CD4-positive, alpha-beta T cell (primary cell): ENCODE data around the gene TMCO4. TPM values are rescaled to one million over a fixed set of nuclear protein-coding genes. Genes with fewer than 3 reads are reported as not detected.

Experiments
- ATAC-seq: fragments of 200-7000 bp; cut with Tn5 transposase; one replicate; pipeline ENCODE4 v1.10.0; 2022; ENCODE audit warnings: mild to moderate bottlenecking; ENCODE audit not compliant: poor library complexity
- CTCF ChIA-PET: fragments of 350-600 bp; sonication (Branson Sonifier 250); formaldehyde crosslinking; loops from one replicate; lab custom pipeline; 2021; ENCODE audit warnings: antibody characterized with exemption, inconsistent platforms; lab: Charles Lee
- POLR2A ChIA-PET: fragments of 350-600 bp; sonication (Branson Sonifier 250); formaldehyde crosslinking; loops from one replicate; lab custom pipeline; 2021; ENCODE audit warnings: antibody characterized with exemption, inconsistent platforms; lab: Charles Lee
- DNase-seq, 14 experiments: peaks; one replicate each; pipeline ENCODE4 v3.0.0-alpha.2; 2013 to 2020; ENCODE audit warnings: mixed read lengths in 2 of 14
- H3K27ac ChIP-seq, 2 donors: one replicate each; pipeline versions ENCODE4 v1.5.1 to v1.7.0; 2013; ENCODE audit warnings: low read length in 2 of 2, low read depth in 1 of 2, mild to moderate bottlenecking in 1 of 2
- H3K27me3 ChIP-seq, 2 experiments: 1 replicate in 1 of 2; 2 replicates in 1 of 2; pipeline versions ENCODE4 v1.6.1 to v1.7.0; 2013; ENCODE audit warnings: low read length in 2 of 2, control low read depth in 1 of 2, mild to moderate bottlenecking in 1 of 2, moderate library complexity in 1 of 2; ENCODE audit not compliant: insufficient read depth in 2 of 2, control insufficient read depth in 1 of 2
- H3K36me3 ChIP-seq: one replicate; pipeline ENCODE4 v1.6.1; 2013; ENCODE audit warnings: low read length, control low read depth; ENCODE audit not compliant: insufficient read depth
- H3K4me1 ChIP-seq: one replicate; pipeline ENCODE4 v1.6.1; 2013; ENCODE audit warnings: low read length, control low read depth; ENCODE audit not compliant: insufficient read depth
- H3K4me3 ChIP-seq: one replicate; pipeline ENCODE4 v1.5.1; 2013; ENCODE audit warnings: mild to moderate bottlenecking, low read length, moderate library complexity
- H3K9me3 ChIP-seq, 2 experiments: 1 replicate in 1 of 2; 2 replicates in 1 of 2; pipeline versions ENCODE4 v1.6.1 to v1.7.0; 2013; ENCODE audit warnings: low read length in 2 of 2, mild to moderate bottlenecking in 2 of 2, control low read depth in 1 of 2, moderate library complexity in 1 of 2; ENCODE audit not compliant: control insufficient read depth in 1 of 2, insufficient read depth in 1 of 2
- H3K27ac Mint-ChIP-seq: one replicate; pipeline ENCODE4 v1.8.0; 2020; ENCODE audit warnings: mixed read lengths
- H3K27me3 Mint-ChIP-seq: one replicate; pipeline ENCODE4 v1.8.0; 2021; ENCODE audit warnings: mixed read lengths
- H3K36me3 Mint-ChIP-seq: one replicate; pipeline ENCODE4 v1.8.0; 2021; ENCODE audit warnings: low read depth, mixed read lengths
- H3K4me1 Mint-ChIP-seq: one replicate; pipeline ENCODE4 v1.8.0; 2021; ENCODE audit warnings: low read depth, mixed read lengths
- H3K4me3 Mint-ChIP-seq: one replicate; pipeline ENCODE4 v1.8.0; 2020; ENCODE audit warnings: mild to moderate bottlenecking, mixed read lengths
- H3K9me3 Mint-ChIP-seq: one replicate; pipeline ENCODE4 v1.8.0; 2020; ENCODE audit warnings: mixed read lengths
- intact Hi-C, 2 experiments: fragments of 100-400 bp; cut with DNase I in 1 of 2; cut with micrococcal nuclease in 1 of 2; formaldehyde crosslinking; loops; one replicate each; pipeline versions ENCODE4 v1.15.1 to v1.9.0; 2023 to 2025; cut with DNase I, micrococcal nuclease
- total RNA-seq, 174 experiments: library from RNA in 2 of 174; stranded (reverse) in 2 of 174; gene quantifications; one replicate each; pipeline ENCODE4 v1.2.3 and lab custom pipeline; 2021 to 2026
- TF ChIP-seq, protein P1 (sequence below): fragments of 200-600 bp; IDR thresholded peaks from one replicate; pipeline ENCODE4 v1.8.0; 2022; ENCODE audit warnings: antibody characterized with exemption, mild to moderate bottlenecking

The TMCO4 gene
- total RNA-seq, 2 experiments from 2014 or later: 12.4 to 13.9 TPM

- no peaks in the 10 kb centered on the region for H3K9me3 Mint-ChIP-seq
- DNase-seq (no peak), ATAC-seq (no peak)
- H3K4me3 Mint-ChIP-seq: no peak overlapping the region
- H3K27me3 Mint-ChIP-seq: no peaks in the 10 kb centered on the region
- Histone ChIP-seq H3K36me3 (peaks cover 24% of the 10 kb centered on the region), H3K27ac (no peak overlapping the region), H3K27me3 (no peaks in the 10 kb centered on the region), H3K4me3 (no peak overlapping the region), H3K4me1 (peaks cover 20% of the 10 kb centered on the region), H3K9me3 (no peaks in the 10 kb centered on the region)
- H3K27ac Mint-ChIP-seq: no peak overlapping the region
- TF ChIP-seq, protein P1, sequence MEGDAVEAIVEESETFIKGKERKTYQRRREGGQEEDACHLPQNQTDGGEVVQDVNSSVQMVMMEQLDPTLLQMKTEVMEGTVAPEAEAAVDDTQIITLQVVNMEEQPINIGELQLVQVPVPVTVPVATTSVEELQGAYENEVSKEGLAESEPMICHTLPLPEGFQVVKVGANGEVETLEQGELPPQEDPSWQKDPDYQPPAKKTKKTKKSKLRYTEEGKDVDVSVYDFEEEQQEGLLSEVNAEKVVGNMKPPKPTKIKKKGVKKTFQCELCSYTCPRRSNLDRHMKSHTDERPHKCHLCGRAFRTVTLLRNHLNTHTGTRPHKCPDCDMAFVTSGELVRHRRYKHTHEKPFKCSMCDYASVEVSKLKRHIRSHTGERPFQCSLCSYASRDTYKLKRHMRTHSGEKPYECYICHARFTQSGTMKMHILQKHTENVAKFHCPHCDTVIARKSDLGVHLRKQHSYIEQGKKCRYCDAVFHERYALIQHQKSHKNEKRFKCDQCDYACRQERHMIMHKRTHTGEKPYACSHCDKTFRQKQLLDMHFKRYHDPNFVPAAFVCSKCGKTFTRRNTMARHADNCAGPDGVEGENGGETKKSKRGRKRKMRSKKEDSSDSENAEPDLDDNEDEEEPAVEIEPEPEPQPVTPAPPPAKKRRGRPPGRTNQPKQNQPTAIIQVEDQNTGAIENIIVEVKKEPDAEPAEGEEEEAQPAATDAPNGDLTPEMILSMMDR: no peak
- H3K4me1 Mint-ChIP-seq: peaks cover 21% of the 10 kb centered on the region
- CTCF ChIA-PET: no interaction called here
- H3K36me3 Mint-ChIP-seq: peaks cover 24% of the 10 kb centered on the region
- POLR2A ChIA-PET: no interaction called here
- intact Hi-C loops: no loop called here
Measured at GRCh38 chr1:19683351-19683750, 116.4 kb downstream of the TMCO4 start.

GRCh38 chr1:19682901-19683300 is 116.8 kb downstream of the TMCO4 start:
- H3K4me1 Mint-ChIP-seq: peaks cover 17% of the 10 kb centered on the region
- Histone ChIP-seq H3K27ac (no peak overlapping the region), H3K9me3 (no peaks in the 10 kb centered on the region), H3K27me3 (no peaks in the 10 kb centered on the region), H3K4me1 (peaks cover 16% of the 10 kb centered on the region), H3K4me3 (no peak overlapping the region), H3K36me3 (peaks cover 24% of the 10 kb centered on the region)
- H3K27ac Mint-ChIP-seq: no peak overlapping the region
- intact Hi-C loops: no loop called here
- H3K27me3 Mint-ChIP-seq: no peaks in the 10 kb centered on the region
- ChIA-PET CTCF (no interaction called here), POLR2A (no interaction called here)
- H3K9me3 Mint-ChIP-seq: no peaks in the 10 kb centered on the region
- H3K4me3 Mint-ChIP-seq: no peak overlapping the region
- peaks cover 19% of the 10 kb centered on the region for H3K36me3 Mint-ChIP-seq
- TF ChIP-seq, protein P1: no peak
- no peak for ATAC-seq
- DNase-seq: no peak

GRCh38 chr1:19682257-19682656 is 117.5 kb downstream of the TMCO4 start:
- peaks cover 13% of the 10 kb centered on the region for H3K36me3 Mint-ChIP-seq
- Histone ChIP-seq H3K36me3 (peaks cover 21% of the 10 kb centered on the region), H3K27ac (no peak overlapping the region), H3K27me3 (no peaks in the 10 kb centered on the region), H3K9me3 (no peaks in the 10 kb centered on the region), H3K4me3 (no peak overlapping the region), H3K4me1 (peaks cover 10% of the 10 kb centered on the region)
- H3K9me3 Mint-ChIP-seq: no peaks in the 10 kb centered on the region
- TF ChIP-seq, protein P1: no peak
- ChIA-PET POLR2A (no interaction called here), CTCF (no interaction called here)
- no peak overlapping the region for H3K4me3 Mint-ChIP-seq
- ATAC-seq (no peak), DNase-seq (no peak)
- intact Hi-C loops: no loop called here
- H3K27me3 Mint-ChIP-seq: no peaks in the 10 kb centered on the region
- peaks cover 10% of the 10 kb centered on the region for H3K4me1 Mint-ChIP-seq
- H3K27ac Mint-ChIP-seq: no peak overlapping the region
